ENCODE results near the gene ITIH5.

The ITIH5 gene

GRCh38 chr10:7626283-7626682 is 40.5 kb downstream of the ITIH5 start:
- DNase-seq (ENCODE audit: low spot score) = no peak

- no peak for DNase-seq (ENCODE audit: low spot score)
These were observed 40.9 kb downstream of the ITIH5 start for GRCh38 chr10:7625836-7626235.

- DNase-seq (ENCODE audit: low spot score) = no peak
These were observed 41.8 kb downstream of the ITIH5 start for GRCh38 chr10:7625009-7625408.

- DNase-seq (ENCODE audit: low spot score) = no peak
These were observed 43.8 kb downstream of the ITIH5 start for GRCh38 chr10:7622969-7623368.

- no peak for DNase-seq (ENCODE audit: low spot score)
These were observed 48.3 kb downstream of the ITIH5 start for GRCh38 chr10:7618461-7618860.

- no peak for DNase-seq (ENCODE audit: low spot score)
These were observed 54.9 kb downstream of the ITIH5 start for GRCh38 chr10:7611909-7612308.

GRCh38 chr10:7610651-7611389 is 55.9 kb downstream of the ITIH5 start:
- DNase-seq (ENCODE audit: low spot score) = no peak

- DNase-seq (ENCODE audit: low spot score) = no peak
These were observed 56.7 kb downstream of the ITIH5 start for GRCh38 chr10:7610026-7610425.

GRCh38 chr10:7609556-7609955 is 57.2 kb downstream of the ITIH5 start:
- no peak for DNase-seq (ENCODE audit: low spot score)

GRCh38 chr10:7608001-7608400 is 58.8 kb downstream of the ITIH5 start:
- no peak for DNase-seq (ENCODE audit: low spot score)

- no peak for DNase-seq (ENCODE audit: low spot score)
These were observed 59.8 kb downstream of the ITIH5 start for GRCh38 chr10:7606951-7607404.

- no peak for DNase-seq (ENCODE audit: low spot score)
These were observed 61.0 kb downstream of the ITIH5 start for GRCh38 chr10:7605565-7606295.

GRCh38 chr10:7601023-7601656 is 65.6 kb downstream of the ITIH5 start:
- no peak for DNase-seq (ENCODE audit: low spot score)

- DNase-seq (ENCODE audit: low spot score) = no peak
These were observed 68.0 kb downstream of the ITIH5 start for GRCh38 chr10:7598771-7599170.

- no peak for DNase-seq (ENCODE audit: low spot score)
These were observed 70.4 kb downstream of the ITIH5 start for GRCh38 chr10:7596356-7596755.

GRCh38 chr10:7593905-7594304 is 72.9 kb downstream of the ITIH5 start:
- no peak for DNase-seq (ENCODE audit: low spot score)

GRCh38 chr10:7593063-7593462 is 73.7 kb downstream of the ITIH5 start:
- DNase-seq (ENCODE audit: low spot score) = no peak

- no peak for DNase-seq (ENCODE audit: low spot score)
These were observed 74.1 kb downstream of the ITIH5 start for GRCh38 chr10:7592627-7593026.

- DNase-seq (ENCODE audit: low spot score) = no peak
These were observed 76.5 kb downstream of the ITIH5 start for GRCh38 chr10:7590271-7590670.

GRCh38 chr10:7589748-7590147 is 77.0 kb downstream of the ITIH5 start:
- no peak for DNase-seq (ENCODE audit: low spot score)

- no peak for DNase-seq (ENCODE audit: low spot score)
These were observed 78.9 kb downstream of the ITIH5 start for GRCh38 chr10:7587865-7588188.

GRCh38 chr10:7587168-7587864 is 79.5 kb downstream of the ITIH5 start:
- DNase-seq (ENCODE audit: low spot score) = no peak

GRCh38 chr10:7585228-7585627 is 81.5 kb downstream of the ITIH5 start:
- DNase-seq (ENCODE audit: low spot score) = no peak

All from AG08396 (cell line).